PC-9 (cell line): ENCODE data around the gene COMMD10.

Experiments
- EZH2 ChIP-seq: fragments of 200-600 bp; sonication (generic); IDR thresholded peaks from 2 replicates; pipeline ENCODE4 v1.8.0; 2017; ENCODE audit warnings: antibody characterized with exemption, low read depth
- TF ChIP-seq, protein P1 (sequence below): fragments of 200-600 bp; sonication (generic); conservative IDR thresholded peaks from 2 replicates; pipeline ENCODE4 v1.6.1; 2017; ENCODE audit warnings: mixed run types, antibody characterized with exemption, mild to moderate bottlenecking, moderate library complexity

DNA sequence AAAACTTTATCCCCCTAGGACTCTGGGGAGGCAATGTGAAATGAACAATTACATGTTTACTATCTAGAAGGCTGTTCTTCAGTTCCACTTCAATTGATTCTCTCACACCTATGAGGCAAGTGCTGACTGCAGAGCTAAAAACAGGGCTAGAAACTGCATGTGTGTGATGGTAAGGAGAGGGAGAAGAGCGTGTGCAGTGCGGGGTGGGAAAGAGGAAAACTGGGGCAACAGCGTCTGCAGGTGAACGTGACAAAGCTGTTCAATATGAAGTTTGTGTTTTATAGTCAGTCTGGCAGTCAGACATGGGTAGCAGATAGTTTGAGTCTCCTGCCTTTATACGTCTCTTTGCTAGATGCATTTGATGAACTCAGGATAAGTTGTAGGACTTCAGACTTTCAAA lies 6.6 kb upstream of the COMMD10 start:
- TF ChIP-seq, protein P1, sequence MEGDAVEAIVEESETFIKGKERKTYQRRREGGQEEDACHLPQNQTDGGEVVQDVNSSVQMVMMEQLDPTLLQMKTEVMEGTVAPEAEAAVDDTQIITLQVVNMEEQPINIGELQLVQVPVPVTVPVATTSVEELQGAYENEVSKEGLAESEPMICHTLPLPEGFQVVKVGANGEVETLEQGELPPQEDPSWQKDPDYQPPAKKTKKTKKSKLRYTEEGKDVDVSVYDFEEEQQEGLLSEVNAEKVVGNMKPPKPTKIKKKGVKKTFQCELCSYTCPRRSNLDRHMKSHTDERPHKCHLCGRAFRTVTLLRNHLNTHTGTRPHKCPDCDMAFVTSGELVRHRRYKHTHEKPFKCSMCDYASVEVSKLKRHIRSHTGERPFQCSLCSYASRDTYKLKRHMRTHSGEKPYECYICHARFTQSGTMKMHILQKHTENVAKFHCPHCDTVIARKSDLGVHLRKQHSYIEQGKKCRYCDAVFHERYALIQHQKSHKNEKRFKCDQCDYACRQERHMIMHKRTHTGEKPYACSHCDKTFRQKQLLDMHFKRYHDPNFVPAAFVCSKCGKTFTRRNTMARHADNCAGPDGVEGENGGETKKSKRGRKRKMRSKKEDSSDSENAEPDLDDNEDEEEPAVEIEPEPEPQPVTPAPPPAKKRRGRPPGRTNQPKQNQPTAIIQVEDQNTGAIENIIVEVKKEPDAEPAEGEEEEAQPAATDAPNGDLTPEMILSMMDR, result no peak
- no peak for TF ChIP-seq EZH2
